ENCODE results near the gene FAM177B.

DNA sequence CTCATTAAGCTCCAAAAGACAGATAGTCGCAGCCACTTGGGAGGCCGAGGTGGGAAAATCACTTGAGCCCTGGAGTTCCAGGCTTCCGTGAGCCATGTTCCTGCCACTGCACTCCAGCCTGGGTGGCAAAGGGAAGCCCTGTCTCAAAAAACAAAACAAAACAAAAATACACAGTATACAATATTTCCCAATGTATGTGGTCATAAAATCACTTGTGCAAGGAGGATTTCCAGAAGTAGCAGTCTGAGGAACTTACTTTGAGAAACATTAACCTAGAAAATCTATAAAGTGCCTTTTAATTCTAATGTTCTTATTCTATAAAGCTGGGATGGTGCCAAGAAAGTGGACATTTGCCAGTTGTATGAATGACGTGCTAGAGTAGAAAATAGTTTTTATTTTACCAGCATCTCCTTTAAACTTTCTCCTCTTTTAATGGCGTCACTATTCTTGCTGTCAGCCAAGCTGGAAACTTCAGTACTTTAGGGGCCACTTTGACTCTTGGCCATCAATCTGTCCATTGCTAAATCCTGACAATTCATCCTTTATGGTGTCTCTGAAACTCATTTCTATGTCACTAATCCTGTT is 22.5 kb downstream of the FAM177B start:
- TF ChIP-seq, protein P1, sequence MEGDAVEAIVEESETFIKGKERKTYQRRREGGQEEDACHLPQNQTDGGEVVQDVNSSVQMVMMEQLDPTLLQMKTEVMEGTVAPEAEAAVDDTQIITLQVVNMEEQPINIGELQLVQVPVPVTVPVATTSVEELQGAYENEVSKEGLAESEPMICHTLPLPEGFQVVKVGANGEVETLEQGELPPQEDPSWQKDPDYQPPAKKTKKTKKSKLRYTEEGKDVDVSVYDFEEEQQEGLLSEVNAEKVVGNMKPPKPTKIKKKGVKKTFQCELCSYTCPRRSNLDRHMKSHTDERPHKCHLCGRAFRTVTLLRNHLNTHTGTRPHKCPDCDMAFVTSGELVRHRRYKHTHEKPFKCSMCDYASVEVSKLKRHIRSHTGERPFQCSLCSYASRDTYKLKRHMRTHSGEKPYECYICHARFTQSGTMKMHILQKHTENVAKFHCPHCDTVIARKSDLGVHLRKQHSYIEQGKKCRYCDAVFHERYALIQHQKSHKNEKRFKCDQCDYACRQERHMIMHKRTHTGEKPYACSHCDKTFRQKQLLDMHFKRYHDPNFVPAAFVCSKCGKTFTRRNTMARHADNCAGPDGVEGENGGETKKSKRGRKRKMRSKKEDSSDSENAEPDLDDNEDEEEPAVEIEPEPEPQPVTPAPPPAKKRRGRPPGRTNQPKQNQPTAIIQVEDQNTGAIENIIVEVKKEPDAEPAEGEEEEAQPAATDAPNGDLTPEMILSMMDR (IDR thresholded peaks at IDR 0.05; ENCODE audit: low read length) = no peak
- TF ChIP-seq EZH2phosphoT487 (IDR thresholded peaks at IDR 0.05; ENCODE audit: low read length) = no peak
- no peak for TF ChIP-seq EZH2 (optimal IDR thresholded peaks at IDR 0.05; ENCODE audit: low read depth, low read length)
